GM12873 (cell line): Measurements from ENCODE around the gene PACSIN2.

Source experiments
- TF ChIP-seq, protein P1 (sequence below): IDR thresholded peaks from 2 replicates; pipeline ENCODE4 v1.5.1; 2012; ENCODE audit warnings: low read depth, mild to moderate bottlenecking, moderate library complexity, low read length, control low read depth; ENCODE audit not compliant: insufficient read depth; ENCODE audit errors: missing control alignments

The PACSIN2 gene

DNA sequence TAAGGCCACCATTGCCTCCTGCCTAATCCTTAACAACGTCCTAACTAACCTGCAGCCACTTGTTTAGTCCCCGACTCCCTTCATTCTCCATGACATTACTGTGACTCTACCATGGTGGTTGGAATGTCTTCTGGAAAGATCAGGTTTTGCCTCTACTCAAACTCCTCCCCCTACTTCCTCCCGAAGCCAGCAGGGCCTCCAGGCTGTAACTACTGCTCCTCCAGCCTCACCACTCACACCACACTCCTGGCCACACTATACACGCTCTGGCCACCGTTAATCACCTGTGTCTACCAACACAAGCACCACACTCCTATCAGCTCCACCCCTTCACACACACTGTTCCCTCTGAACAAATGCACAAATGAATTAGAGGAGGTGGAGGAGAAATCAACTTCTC lies 69.2 kb downstream of the PACSIN2 start:
- TF ChIP-seq, protein P1, sequence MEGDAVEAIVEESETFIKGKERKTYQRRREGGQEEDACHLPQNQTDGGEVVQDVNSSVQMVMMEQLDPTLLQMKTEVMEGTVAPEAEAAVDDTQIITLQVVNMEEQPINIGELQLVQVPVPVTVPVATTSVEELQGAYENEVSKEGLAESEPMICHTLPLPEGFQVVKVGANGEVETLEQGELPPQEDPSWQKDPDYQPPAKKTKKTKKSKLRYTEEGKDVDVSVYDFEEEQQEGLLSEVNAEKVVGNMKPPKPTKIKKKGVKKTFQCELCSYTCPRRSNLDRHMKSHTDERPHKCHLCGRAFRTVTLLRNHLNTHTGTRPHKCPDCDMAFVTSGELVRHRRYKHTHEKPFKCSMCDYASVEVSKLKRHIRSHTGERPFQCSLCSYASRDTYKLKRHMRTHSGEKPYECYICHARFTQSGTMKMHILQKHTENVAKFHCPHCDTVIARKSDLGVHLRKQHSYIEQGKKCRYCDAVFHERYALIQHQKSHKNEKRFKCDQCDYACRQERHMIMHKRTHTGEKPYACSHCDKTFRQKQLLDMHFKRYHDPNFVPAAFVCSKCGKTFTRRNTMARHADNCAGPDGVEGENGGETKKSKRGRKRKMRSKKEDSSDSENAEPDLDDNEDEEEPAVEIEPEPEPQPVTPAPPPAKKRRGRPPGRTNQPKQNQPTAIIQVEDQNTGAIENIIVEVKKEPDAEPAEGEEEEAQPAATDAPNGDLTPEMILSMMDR, result no peak

DNA sequence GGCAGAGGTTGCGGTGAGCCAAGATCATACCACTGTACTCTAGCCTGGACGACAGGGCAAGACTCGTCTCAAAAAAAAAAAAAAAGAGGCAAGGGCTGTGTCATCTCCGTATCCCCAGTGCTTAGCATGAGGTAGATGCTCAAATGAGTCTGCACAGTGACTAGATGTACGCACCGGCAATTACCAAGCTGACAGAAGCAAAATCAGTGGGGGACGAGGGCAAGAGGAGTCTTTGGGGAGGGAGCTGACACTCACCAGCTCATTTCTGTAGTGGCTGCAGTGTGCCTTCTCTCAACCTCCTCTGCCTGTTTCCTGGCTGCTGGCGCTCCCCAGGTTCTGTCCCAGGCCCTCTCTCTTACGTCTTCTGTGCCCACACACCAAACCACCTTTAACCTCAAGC lies 69.9 kb downstream of the PACSIN2 start:
- TF ChIP-seq, protein P1, result no peak

DNA sequence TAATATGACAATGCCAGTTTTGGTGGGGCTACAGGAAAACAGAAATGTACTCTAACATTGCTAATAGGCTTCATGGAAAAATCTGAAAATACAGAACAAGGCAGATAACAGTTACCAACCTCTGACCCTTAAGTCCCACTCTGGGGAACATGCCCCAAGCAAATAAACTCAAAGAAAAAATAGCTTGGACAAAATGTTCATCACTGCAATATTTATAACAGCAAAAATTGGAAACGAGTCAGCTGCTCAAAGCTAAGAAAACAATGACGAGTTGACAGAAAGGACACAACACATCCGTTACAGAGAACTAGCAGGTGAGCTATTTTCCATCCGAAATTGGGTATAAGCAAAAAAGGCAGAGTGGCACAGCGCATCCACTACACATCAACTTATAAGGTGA lies 70.5 kb downstream of the PACSIN2 start:
- TF ChIP-seq, protein P1, result no peak

DNA sequence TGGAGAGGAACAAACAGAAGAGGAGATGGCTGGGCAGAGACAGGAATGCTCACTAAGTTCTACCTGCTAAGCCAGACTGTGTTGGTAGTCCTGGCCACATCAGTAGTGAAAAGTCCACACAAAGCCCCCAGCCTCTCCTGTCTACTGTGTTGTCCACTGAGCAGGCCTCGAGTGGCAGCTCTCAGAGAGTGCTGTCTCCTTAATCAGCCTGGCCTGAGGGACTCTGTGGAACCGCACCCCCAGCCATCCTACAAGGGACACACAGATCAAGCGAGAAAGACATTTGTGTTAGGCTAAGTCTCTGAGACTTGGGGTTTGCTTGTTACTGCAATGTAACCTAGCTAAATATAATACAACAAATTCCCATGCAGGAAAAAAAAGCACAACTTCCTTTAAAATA lies 71.0 kb downstream of the PACSIN2 start:
- TF ChIP-seq, protein P1, result no peak

DNA sequence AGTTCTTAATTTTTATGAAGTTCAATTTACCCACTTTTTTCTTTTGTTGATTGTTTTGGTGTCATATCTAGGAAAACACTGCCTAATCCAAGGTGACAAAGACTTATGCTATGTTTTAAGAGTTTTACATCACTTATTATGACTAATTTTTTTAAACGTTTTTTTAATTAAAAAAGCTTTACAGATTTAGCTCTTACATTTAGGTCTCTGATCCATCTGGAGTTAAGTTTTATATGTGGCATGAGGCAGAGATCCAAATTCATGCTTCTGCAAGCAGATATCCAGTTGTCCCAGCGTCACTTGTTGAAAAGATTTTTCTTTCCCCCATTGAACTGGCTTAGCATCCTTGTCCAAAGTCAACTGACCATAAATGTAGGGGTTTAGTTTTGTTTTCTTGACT lies 72.6 kb downstream of the PACSIN2 start:
- TF ChIP-seq, protein P1, result no peak

DNA sequence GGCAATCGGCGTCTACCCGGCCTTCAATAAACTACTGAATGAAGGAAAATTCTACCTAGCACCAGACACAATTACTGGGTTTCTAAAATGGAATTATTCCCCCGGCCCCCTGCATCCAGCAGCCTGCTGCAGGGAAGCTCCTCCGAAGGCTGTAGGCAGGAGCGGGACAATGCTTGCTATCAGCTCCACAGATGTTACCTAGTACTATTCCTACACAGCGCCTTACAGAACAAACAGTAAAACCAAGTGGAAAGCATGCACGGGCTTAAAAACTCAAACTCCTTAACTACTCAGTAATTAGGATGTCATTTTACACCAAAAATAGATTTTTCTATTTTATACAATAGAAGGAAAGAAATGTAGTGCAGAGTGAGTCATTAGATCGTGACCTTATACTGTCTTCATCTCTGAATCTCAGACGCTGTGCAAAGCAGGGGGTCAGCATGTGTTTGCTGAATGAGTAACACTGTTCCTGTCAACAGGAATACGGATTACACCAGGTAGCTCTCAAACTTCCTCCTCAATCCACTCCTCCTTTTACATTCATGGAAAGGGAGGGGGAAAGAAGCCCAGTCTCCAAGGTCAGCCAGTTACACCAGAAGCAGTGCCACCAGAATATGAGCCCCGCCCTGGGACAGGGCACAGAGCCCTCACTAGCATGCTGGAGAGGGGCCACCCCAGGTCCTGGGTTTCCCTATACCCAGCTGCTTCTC lies 74.9 kb downstream of the PACSIN2 start:
- TF ChIP-seq, protein P1, result no peak

DNA sequence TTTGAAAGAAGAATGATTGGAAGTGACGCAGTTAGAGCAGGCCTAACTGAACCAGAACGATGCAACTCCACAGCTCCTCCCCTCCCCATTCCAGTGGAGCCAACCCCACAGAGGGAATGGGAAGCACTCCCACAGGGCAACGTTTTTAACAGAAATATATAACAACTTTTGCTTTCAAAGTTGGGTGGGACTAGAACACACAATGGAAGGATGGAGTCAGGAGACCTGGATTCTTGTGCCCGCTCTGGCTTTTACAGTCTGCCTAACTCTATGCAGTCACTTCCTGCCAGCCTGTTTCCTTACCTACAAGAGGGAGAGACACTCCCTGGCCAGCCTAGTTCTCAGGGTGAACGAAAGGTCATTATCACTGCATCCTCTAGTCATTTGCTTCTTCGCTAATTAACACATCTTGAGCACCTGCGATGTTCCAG lies 75.5 kb downstream of the PACSIN2 start:
- TF ChIP-seq, protein P1, result no peak
